GM18867 (cell line): ENCODE measurements around the gene CLDN34.

ENCODE experiments used
- ATAC-seq: cut with Tn5 transposase; IDR thresholded peaks from one replicate; pipeline ENCODE4 v1.9.1; 2021; ENCODE audit warnings: mild to moderate bottlenecking, moderate library complexity; ENCODE audit not compliant: unreplicated experiment

The CLDN34 gene

DNA sequence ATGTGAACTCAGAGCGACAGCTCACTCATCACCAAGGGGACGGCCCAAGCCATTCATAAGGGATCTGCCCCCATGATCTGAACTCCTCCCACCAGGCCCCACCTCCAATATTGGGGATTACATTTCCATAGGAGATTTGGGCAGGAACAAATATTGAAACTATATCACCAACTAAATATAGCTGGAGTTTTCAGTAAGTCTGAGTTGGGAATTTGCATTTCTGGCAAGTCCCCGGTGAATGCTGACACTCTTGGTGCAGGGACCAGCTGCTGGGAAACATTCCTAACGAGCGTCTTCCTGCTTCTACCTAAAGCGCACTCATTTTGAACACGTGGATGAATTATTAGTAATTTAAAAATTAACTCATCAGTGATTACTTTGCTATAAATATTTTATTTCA is 13.2 kb downstream of the CLDN34 start:
- no peak for ATAC-seq

DNA sequence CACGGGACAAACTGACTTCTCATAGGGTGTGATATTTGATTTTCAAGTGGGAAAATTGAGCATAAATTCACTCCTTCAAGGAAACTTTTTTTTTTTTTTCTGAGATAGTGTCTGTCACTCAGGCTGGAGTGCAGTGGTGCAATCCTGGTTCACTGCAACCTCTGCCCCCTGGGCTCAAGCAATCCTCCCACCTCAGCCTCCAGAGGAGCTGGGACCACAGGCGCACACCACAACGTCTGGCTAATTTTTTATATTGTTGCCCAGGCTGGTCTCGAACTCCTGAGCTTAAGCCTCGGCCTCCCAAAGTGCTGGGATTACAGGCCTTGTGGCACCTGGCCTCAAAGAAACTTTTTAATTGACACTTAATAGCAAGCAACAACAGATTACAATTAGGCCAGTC is 13.8 kb downstream of the CLDN34 start:
- no peak for ATAC-seq

DNA sequence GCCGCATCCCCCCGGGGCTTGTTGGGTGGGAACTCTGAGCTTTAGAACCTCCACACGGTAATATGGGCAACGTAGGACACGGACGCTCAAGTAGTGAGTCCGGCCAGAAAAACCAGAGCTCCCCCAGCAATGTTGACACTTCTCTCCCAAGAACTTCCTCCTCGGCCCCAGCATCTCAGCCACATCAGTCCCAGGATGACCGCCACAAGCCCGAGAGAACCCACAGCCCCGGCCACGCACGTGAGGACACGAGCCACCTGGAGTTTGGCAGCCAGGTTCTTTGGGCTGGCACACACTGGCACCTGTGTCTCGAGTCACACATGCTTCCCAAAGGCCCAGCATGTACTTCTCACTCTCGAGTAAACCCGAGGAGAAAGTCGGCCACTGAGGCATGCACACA is 16.3 kb downstream of the CLDN34 start:
- no peak for ATAC-seq

DNA sequence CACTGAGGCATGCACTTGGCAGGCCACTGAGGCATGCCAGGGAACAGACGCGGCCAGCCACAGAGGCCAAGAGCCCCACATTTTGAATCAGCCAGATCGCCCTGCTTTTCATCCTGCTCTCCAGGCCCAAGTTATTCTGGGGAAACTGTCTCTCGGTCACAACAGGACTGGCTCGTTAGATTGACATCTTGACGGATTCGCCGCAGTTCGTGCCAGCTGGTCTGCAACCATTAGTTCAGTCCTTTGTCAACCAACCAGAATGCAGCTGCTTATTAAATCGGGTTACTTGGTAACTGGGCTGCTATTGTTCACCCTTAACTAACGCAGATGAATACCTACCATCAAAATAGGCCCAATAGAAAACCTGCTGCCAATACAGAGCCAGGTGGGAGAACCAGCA is 16.7 kb downstream of the CLDN34 start:
- no peak for ATAC-seq

DNA sequence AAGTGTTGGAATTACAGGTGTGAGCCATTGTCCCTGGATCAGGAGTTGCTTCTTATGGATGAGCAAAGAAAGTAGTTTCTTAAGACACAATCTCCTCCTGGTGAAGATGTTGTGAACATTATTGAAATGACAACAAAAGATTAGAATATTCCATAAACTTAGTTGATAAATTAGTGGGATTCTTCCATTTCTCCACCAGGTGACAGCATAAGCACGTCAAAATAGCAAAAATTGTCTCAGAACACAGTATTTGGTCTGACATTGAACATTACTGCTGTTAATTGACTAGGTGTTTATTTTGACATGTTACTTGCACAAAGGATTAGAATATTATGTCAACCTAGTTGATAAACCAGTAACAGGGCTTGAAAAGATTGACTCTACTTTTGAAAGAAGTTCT is 21.6 kb downstream of the CLDN34 start:
- ATAC-seq, result no peak

DNA sequence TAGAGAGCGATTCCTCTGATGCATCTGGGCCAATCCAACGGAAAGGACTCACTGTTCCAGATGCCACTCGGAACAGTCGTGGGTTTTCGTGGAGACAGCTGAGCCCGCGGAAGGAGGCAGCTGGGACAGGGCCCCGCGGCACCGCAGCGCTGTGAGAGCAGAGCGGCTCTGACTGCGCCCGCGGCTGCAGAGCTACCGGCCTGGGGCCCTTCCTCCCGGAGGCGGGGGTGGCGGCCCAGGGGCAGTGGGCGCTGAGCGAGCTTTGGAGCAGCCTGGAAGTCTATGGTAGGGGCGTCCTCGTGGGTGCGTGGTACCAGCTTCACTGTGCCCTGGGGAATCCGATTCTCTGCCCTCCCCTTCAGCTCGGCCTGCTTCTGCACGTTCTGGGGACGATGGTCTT is 24.9 kb downstream of the CLDN34 start:
- ATAC-seq, result no peak

DNA sequence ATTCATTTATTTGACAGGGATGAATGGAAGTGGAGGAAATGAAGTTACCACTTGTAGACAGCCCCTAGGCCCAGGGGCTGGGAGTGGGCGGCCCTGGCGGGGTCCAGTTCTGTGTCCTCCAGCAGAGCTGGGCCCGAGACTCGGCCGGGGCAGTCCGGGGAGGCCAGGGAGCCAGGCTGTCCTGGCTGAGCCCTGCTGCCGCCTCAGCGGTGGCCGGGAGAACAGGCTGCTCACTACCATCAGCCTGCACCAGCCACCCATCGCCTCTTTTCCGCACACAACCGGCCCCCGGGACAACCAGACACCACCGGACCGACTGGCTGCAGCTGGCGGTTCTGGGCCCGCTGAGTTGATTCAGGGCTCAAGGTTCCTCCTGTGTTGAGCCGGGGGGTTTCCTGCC is 25.6 kb downstream of the CLDN34 start:
- no peak for ATAC-seq

DNA sequence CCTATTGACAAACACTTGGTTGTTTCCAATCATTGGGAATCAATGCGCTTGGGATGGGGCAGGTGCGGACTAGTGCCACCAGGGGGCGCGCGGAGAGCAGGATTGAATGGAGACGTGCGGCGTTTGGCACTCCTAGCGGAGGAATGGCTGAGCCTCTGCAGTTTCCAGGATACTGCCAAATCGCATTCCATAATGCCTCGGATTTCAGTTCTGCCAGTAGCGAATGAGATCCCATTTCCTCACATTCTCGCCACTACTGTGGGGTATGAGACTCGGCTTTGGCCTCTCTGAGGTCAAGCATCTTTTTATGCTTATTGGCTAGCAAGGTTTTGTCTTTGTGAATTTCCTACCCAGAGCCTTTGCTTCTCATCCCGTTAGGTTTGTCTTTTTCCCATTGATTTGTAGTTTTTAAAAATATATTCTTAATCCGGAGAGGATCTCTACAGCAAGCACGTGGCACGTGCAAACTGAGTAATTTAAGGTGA is 28.7 kb downstream of the CLDN34 start:
- peak; percentile 82 for ATAC-seq

DNA sequence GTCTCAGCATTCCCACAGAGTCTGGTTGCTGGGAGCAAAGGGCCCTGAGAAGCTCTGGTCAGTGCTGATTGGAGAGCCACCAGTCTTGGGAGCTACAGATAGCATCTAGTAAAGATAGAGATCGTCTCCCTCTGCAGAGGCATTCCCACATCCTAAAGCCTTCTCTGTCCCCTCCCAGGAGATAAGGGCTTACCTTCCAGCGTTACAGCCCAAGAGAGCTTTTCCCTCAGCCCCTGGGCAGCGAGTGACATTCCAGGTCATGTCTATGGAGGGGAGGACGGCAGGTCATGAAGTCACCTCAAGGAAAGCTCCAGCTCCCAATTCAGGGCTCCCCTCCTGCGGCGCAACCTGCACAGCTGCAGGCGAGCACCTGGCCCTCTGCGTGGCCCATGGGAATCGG is 29.9 kb downstream of the CLDN34 start:
- ATAC-seq, result no peak

DNA sequence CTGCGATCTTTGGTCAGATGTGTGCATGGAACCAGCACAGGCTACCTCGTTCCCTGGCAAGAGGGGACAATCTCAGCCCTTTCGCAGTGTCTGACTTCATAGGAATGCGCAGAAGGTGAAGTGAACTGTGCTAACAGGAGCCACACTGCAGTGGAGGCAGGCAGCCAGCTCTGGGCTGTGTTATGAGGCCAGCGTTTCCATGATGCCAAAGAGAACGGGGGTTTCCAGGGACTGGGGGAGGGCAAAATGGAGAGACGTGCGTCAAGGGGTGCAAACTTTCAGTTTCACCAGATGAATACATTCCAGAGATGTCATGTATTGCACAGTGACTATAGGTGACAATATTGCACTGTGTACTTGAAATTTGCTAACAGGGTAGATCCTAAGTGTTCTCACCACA is 30.4 kb downstream of the CLDN34 start:
- ATAC-seq, result peak; percentile 58

DNA sequence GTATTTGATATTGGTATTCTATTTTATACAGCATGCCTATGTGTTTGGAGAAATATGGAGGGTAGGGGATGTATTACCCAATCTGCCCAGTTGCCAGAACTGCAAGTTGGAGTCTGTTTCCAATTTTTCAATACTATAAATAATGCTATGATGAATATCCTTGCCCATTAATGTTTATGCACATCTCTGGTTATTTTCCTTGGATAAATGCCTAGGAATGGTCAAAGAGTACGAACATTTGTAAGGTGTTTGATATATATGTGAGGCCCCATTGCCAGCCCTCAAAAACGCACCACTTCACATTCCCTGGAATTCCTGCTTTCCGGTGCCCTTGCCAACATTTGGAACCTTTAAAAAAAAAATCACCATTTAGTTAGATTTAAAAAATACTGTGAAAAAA is 34.3 kb downstream of the CLDN34 start:
- no peak for ATAC-seq

DNA sequence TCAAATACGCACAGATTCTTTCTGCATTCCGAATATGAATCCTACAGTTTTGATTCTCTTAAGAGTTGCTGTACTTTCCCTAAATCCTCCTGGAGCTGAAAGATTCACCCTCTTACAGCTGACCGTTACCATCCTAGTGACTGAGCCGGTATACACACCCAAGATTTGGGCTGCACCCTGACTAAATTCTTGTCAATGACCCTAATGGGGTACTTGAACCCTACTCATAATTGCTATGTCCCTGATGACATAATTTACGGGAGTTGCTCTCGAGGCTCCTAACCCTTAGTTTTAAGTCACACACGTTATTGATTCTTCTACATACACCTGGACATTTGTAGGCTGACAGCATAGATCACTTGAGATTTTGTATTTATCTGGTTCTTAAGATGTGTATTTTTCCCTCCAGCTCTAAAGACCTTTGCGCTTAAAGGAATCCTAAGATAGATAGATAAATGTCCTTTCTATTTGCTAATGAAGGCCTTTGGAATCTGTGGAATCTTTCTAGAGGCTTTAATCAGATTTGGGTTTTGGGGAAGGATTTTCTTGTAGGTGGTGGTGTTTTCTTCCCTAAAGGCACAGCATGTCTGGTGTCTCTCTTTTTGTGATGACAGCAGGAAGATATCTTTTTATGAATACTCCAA is 37.8 kb downstream of the CLDN34 start:
- ATAC-seq, result no peak

DNA sequence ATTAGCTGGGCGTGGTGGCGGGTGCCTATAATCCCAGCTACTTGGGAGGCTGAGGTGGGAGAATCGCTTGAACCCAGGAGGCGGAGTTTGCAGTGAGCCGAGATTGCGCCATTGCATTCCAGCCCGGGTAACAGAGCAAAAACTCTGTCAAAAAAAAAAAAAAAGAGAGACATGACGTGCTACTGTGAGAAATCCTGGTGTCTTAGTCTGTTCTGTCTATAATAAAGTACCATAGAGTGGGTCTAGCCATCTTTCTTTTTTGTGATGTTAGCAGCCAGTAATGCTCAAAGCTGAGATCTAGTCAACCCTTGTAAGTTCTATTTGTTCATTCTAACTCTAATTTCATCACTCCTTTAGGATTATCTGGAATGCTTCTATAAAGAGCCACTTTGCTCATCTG is 38.9 kb downstream of the CLDN34 start:
- no peak for ATAC-seq

DNA sequence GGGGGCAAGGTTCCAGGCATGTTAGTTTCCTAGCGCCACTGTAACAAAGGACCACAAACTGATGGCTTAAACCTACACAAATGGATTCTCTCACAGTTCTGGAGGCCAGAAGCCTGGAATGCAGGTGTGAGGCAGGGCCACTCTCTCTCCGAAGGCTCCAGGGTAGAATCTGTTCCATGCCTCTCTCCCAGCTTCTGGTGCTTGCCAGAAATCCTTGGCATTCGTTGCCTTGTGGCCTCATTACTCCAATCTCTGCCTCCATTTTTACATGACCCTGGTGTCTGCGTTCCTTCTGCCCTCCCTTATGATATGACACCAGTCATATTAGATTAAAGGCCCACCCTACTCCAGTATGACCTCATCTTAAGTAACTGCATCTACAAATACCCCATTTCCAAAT is 39.6 kb downstream of the CLDN34 start:
- no peak for ATAC-seq

DNA sequence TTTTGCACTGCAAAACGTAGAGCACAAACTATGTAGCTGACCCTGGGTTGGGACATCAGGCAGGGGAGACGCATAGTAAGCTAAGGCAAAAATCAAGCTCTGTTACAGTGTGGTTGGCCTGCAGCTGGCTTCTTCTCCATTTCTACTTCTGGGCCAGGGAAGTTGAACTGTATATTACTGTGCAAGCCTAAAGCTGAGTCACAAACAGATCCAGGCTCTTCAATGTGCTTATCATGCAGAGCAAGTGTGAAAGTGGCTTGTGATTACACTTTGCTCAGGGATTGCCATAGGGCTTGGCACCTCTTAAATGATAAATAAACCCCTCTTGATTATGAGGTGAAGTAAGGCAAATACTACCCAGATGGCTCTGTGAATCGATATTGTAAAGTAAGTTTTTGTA is 40.5 kb downstream of the CLDN34 start:
- no peak for ATAC-seq

DNA sequence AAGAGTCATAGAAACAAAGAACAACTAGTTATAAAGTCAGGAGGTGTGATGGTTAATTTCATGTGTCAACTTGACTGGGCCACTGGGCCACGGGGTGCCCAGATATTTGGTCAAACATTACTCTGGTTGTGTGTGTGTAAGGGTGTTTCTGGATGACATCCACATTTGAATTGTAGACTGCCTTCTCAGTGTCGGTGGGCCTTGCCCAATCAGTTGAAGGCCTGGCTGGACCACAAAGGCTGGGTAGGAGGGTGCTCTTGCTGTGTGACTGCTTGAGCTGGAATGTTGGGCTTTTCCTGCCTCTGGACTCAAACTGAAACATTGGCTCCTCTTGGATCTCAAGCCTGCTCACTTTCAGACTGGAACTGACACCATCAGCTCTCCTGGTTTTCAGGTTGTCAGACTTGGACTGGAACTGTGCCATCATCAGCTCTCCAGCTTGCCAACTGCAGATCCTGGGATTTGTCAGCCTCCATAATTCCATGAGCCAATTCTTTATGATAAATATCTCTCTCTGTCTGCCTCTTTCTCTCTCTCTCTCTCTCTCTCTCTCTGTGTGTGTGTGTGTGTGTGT is 41.4 kb downstream of the CLDN34 start:
- no peak for ATAC-seq

DNA sequence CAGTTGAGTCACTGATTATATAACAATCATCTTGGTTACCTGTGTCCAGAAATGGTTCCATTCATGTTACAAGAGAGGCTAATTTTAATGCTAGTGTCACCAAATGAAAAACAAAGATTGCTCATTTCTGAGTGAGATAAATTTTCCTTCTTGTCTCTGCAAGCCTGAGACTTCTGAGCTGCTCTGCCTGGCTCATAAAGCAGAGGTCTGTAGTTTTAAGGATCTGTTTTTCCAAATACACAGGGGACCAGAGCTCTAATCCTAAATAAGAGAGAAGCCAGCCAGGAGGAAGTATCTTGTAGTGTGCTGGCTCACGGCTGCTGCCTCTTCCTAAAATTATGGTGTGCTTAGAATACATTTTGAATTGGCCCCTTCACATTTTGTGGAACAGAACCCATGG is 42.6 kb downstream of the CLDN34 start:
- no peak for ATAC-seq

DNA sequence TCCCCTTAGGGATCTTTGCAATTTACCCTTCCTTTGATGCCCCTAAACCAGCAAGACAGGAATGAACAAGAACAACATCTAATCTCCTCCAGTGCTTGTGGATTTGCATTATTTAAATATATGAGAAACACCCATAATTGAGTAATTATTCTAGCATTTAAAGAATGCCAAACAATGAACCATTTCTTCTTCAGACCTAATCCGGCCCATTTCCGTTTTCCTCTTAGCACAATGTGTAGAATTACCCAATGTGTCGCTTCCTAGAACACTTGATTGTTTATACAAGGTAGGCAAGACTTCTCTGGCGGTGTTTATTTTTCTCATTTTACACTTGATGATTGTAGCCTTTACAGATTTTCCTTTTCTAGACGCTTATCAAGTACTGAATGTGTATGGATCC is 43.5 kb downstream of the CLDN34 start:
- no peak for ATAC-seq

DNA sequence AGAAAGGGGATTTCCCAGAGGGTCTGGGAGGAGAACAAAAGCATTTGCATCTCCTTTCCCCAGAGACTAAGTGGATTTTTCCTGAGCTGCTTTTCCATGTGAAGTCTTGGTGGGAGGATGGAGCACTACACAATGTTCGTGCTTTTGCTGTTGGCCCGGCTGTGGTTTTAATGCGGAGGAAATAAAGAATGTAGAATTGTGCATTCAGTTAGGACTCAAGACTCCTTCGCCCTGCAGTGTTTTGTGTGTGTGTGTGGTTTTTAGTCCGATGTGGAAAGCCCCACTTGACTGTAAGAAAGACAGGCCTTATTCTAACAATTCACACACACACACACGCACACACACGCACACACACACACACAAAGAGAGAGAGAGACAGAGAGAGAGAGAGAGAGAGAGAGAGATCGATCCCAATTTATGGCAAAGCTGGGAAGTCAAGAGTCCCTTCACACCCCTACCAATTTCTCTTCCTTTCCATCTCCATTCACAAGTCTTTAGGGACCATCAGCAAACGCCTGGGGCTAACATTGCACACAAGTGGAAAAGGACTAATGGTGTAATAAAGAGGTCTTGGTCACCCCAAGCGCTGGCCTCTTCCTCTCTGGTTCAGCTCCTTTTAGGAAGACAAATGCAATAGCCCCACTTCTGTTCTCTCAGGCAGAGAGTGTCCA is 44.2 kb downstream of the CLDN34 start:
- ATAC-seq, result no peak

DNA sequence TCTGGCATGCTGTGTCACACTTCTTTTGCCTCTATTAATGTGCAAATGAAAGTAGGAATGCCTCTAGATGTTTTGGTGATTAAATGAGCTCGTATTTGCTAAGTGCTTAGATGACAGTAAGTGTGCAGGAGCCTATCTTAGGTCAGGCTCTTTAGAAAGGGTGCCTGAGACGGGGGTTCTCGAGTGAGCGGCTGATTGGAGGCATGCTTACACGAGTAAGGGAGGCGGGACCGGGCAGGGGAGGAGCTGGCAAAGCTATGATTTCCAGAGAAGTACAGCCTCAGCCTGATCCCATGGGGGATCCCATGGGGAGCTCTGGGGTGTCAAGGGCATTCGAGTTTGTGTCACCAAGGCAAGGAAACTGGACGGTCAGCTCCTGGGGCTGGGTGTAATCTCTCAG is 44.8 kb downstream of the CLDN34 start:
- no peak for ATAC-seq

DNA sequence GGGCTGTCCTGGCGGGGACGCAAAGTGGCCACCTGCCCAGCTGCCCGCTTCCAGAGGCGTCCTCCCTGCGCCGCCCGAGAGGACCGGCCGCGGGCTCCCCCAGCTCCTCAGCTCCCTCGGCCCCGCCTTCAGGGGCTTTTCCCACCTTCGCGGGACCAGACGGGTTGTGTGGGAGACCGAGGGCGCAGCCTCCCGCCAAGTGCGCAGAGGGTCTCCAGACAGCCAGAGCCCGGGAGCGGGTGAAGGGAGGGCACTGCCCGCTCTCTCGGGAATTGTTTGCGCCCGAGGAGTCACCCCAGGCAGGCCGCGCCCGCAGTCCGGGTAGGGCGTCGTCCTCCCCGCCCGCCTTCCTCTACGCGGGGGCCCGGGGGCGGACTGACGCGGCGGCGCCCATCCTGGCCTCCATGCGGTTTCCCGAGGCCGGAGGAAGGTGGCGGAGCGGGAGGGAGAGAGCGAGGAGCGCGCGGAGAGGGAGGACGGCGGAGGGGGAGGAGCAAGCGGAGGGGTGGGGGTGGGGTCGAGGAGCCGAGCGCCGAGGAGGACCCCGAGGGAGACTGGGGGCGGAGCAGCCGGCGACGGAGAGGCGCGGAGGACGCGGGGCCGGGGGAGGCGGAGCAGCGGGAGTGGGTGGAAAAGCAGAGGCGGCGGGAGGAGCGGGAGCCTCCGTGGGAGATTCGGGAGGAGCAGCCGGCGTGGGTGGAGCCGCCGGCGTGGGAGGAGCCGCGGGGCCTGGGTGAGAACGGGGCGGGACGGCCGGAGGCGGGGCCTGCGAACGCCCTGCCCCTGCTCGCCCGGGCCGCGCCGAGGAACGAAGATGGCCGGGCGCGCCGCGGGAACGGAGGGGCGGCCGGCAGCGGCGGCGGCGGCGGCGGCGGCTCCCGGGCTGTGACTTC is 47.5 kb downstream of the CLDN34 start:
- ATAC-seq, result peak; percentile 95

DNA sequence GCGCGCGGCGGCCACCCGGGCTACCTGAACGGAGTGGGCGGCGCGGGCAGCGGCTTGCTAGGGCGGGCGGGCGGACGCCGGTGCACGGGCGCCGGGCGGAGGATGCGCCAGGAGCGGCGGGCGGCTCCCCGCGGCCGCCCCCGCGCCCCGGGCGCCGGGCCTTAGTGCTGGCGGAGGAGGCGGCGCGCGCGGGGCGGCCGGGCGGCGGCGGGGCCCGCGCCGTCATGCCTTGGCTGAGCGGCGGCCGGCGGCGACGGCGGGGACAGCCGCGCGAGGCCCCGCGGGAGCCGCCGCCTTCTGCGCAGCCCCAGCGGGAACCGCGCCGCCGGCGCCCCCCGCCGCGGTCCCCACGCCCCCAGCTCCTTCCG is 48.2 kb downstream of the CLDN34 start:
- ATAC-seq, result peak; percentile 31
